ENCODE results near the gene KRT71.
A peak's percentile ranks its signal among the peaks of the same experiment; 100 is the strongest.

KRT71 gene

GRCh38 chr12:52575256-52575655, 22.3 kb upstream of the KRT71 start:
- DNase-seq (ENCODE audit: low read depth) = no peak

GRCh38 chr12:52573743-52574142, 20.8 kb upstream of the KRT71 start, which contains the start of gene KRT74:
TSS of gene KRT74 (minus strand) at chr12:52573843. CDS start at chr12:52573777, 66 bp downstream.
- DNase-seq (ENCODE audit: low read depth) = no peak

GRCh38 chr12:52573306-52573705, 20.4 kb upstream of the KRT71 start:
- DNase-seq (ENCODE audit: low read depth) = no peak

- DNase-seq (ENCODE audit: low read depth) = no peak
Observed at GRCh38 chr12:52570511-52570910, 17.6 kb upstream of the KRT71 start.

GRCh38 chr12:52568111-52568510, 15.2 kb upstream of the KRT71 start:
- DNase-seq (ENCODE audit: low read depth) = no peak

GRCh38 chr12:52566847-52567291, 13.9 kb upstream of the KRT71 start:
- peak; percentile 21 for DNase-seq (ENCODE audit: low read depth)

- DNase-seq (ENCODE audit: low read depth) = no peak
Observed at GRCh38 chr12:52564582-52564981, 11.6 kb upstream of the KRT71 start.

GRCh38 chr12:52561880-52562449, 9.0 kb upstream of the KRT71 start:
- DNase-seq (ENCODE audit: low read depth) = no peak

GRCh38 chr12:52559979-52560378, 7.0 kb upstream of the KRT71 start:
- no peak for DNase-seq (ENCODE audit: low read depth)

- DNase-seq (ENCODE audit: low read depth) = no peak
Observed at GRCh38 chr12:52558781-52559445, 6.0 kb upstream of the KRT71 start.

GRCh38 chr12:52557476-52557875, 4.5 kb upstream of the KRT71 start:
- DNase-seq (ENCODE audit: low read depth) = no peak

- no peak for DNase-seq (ENCODE audit: low read depth)
Observed at GRCh38 chr12:52555577-52555976, 2.6 kb upstream of the KRT71 start.

- DNase-seq (ENCODE audit: low read depth) = no peak
Observed at GRCh38 chr12:52552055-52552454, 890 bp downstream of the KRT71 start.

GRCh38 chr12:52551216-52551865, 1.6 kb downstream of the KRT71 start:
- DNase-seq (ENCODE audit: low read depth) = no peak

GRCh38 chr12:52546126-52546525, 6.8 kb downstream of the KRT71 start:
- no peak for DNase-seq (ENCODE audit: low read depth)

GRCh38 chr12:52543985-52544883, 8.7 kb downstream of the KRT71 start:
- no peak for DNase-seq (ENCODE audit: low read depth)

GRCh38 chr12:52542785-52543318, 10.1 kb downstream of the KRT71 start:
- no peak for DNase-seq (ENCODE audit: low read depth)

GRCh38 chr12:52542157-52542556, 10.8 kb downstream of the KRT71 start:
- no peak for DNase-seq (ENCODE audit: low read depth)

- DNase-seq (ENCODE audit: low read depth) = no peak
Observed at GRCh38 chr12:52541709-52542108, 11.2 kb downstream of the KRT71 start.

GRCh38 chr12:52540531-52540930, 12.4 kb downstream of the KRT71 start:
- no peak for DNase-seq (ENCODE audit: low read depth)

GRCh38 chr12:52539821-52540173, 13.1 kb downstream of the KRT71 start:
- DNase-seq (ENCODE audit: low read depth) = no peak

Measured in stimulated activated CD8-positive, alpha-beta memory T cell treated with anti-CD3 and anti-CD28 coated beads, Interleukin-12 subunit alpha, Interleukin-12 subunit beta, amount 100 ng/mL, for 1 hour (primary cell).